WERI-Rb-1 (cell line): ENCODE data around the gene MAPK1IP1L.

ENCODE experiments used
- DNase-seq: peaks from one replicate; pipeline ENCODE4 v3.0.0-alpha.2; 2020
- H3K27ac ChIP-seq: fragments of 250-450 bp; sonication (Bioruptor Pico); 2 replicates; pipeline ENCODE4 v1.5.1; 2020; ENCODE audit warnings: mild to moderate bottlenecking, moderate library complexity
- H3K27me3 ChIP-seq: fragments of 250-450 bp; sonication (Bioruptor Pico); 2 replicates; pipeline ENCODE4 v1.5.1; 2021; ENCODE audit warnings: mild to moderate bottlenecking, low read depth, moderate library complexity; ENCODE audit not compliant: insufficient read depth, severe bottlenecking
- H3K36me3 ChIP-seq: fragments of 250-450 bp; sonication (Bioruptor Pico); 2 replicates; pipeline ENCODE4 v1.5.1; 2020; ENCODE audit warnings: mild to moderate bottlenecking, moderate library complexity
- H3K4me3 ChIP-seq: 2 replicates; pipeline ENCODE4 v1.5.1; 2011; ENCODE audit warnings: low read depth, mild to moderate bottlenecking, control low read depth, low read length
- H3K9me3 ChIP-seq: fragments of 250-450 bp; sonication (Bioruptor Pico); 2 replicates; pipeline ENCODE4 v1.5.1; 2021; ENCODE audit warnings: mild to moderate bottlenecking, moderate library complexity; ENCODE audit not compliant: severe bottlenecking
- CTCF ChIP-seq: IDR thresholded peaks from 2 replicates; pipeline ENCODE4 v1.5.1; 2011; ENCODE audit warnings: low read depth, mild to moderate bottlenecking, control low read depth, inconsistent platforms, low read length

The MAPK1IP1L gene

GRCh38 chr14:55097881-55098560 lies 46.6 kb downstream of the MAPK1IP1L start:
- no peak overlapping the region for H3K27ac ChIP-seq
- no peak for TF ChIP-seq CTCF
- H3K27me3 ChIP-seq, result no peaks in the 10 kb centered on the region
- H3K36me3 ChIP-seq, result no peaks in the 10 kb centered on the region
- no peaks in the 10 kb centered on the region for H3K9me3 ChIP-seq
- no peak for DNase-seq
- no peak overlapping the region for H3K4me3 ChIP-seq

- H3K27me3 ChIP-seq, result no peaks in the 10 kb centered on the region
- H3K9me3 ChIP-seq, result no peaks in the 10 kb centered on the region
- TF ChIP-seq CTCF, result no peak
- H3K4me3 ChIP-seq, result no peak overlapping the region
- H3K36me3 ChIP-seq, result no peaks in the 10 kb centered on the region
- H3K27ac ChIP-seq, result no peak overlapping the region
- no peak for DNase-seq
Measured at GRCh38 chr14:55098561-55098898, 47.1 kb downstream of the MAPK1IP1L start.

GRCh38 chr14:55099756-55100155 lies 48.3 kb downstream of the MAPK1IP1L start:
- DNase-seq, result no peak
- Histone ChIP-seq H3K27me3 (no peaks in the 10 kb centered on the region), H3K36me3 (no peaks in the 10 kb centered on the region), H3K27ac (no peak overlapping the region), H3K9me3 (no peaks in the 10 kb centered on the region), H3K4me3 (no peak overlapping the region)
- TF ChIP-seq CTCF, result no peak

GRCh38 chr14:55101698-55102097 lies 50.3 kb downstream of the MAPK1IP1L start:
- Histone ChIP-seq H3K27ac (no peak overlapping the region), H3K36me3 (no peaks in the 10 kb centered on the region), H3K27me3 (no peaks in the 10 kb centered on the region), H3K4me3 (no peak overlapping the region), H3K9me3 (no peaks in the 10 kb centered on the region)
- no peak for TF ChIP-seq CTCF
- DNase-seq, result no peak

GRCh38 chr14:55102141-55102621 lies 50.7 kb downstream of the MAPK1IP1L start:
- TF ChIP-seq CTCF, result no peak
- Histone ChIP-seq H3K4me3 (no peak overlapping the region), H3K9me3 (no peaks in the 10 kb centered on the region), H3K36me3 (no peaks in the 10 kb centered on the region), H3K27me3 (no peaks in the 10 kb centered on the region), H3K27ac (no peak overlapping the region)
- DNase-seq, result no peak
